IPS-20b (cell line): ENCODE results near the gene OXCT1.

Experiments
- H3K27ac ChIP-seq: one replicate; pipeline ENCODE4 v1.5.1; 2013; ENCODE audit warnings: low read length
- H3K27me3 ChIP-seq: 2 replicates; pipeline ENCODE4 v1.6.1; 2013; ENCODE audit warnings: mild to moderate bottlenecking, low read length, inconsistent platforms; ENCODE audit not compliant: insufficient read depth
- H3K36me3 ChIP-seq: 2 replicates; pipeline ENCODE4 v1.6.1; 2013; ENCODE audit warnings: low read depth, mild to moderate bottlenecking, inconsistent platforms, low read length, moderate library complexity; ENCODE audit not compliant: insufficient read depth
- H3K4me1 ChIP-seq: 2 replicates; pipeline ENCODE4 v1.6.1; 2013; ENCODE audit warnings: mild to moderate bottlenecking, control low read depth, inconsistent platforms, low read length, moderate library complexity; ENCODE audit not compliant: insufficient read depth
- H3K4me3 ChIP-seq: 2 replicates; pipeline ENCODE4 v1.5.1; 2013; ENCODE audit warnings: mild to moderate bottlenecking, low read length, inconsistent platforms
- H3K9ac ChIP-seq: 2 replicates; pipeline ENCODE4 v1.6.1; 2013; ENCODE audit warnings: low read depth, mild to moderate bottlenecking, inconsistent platforms, low read length, moderate library complexity
- H3K9me3 ChIP-seq: 2 replicates; pipeline ENCODE4 v1.6.1; 2013; ENCODE audit warnings: mild to moderate bottlenecking, low read depth, low read length, inconsistent platforms; ENCODE audit not compliant: insufficient read depth

The OXCT1 gene

GRCh38 chr5:41869724-41870626 is at the start of gene OXCT1:
TSS of gene OXCT1 (minus strand) at chr5:41870425. CDS start at chr5:41870358, 67 bp downstream.
- H3K27ac ChIP-seq = no peak within 1 kb of the TSS
- peaks cover 30% of the 10 kb centered on the region for H3K27me3 ChIP-seq
- H3K36me3 ChIP-seq = peaks cover 4% of the 10 kb centered on the region; the same call in 1 of the 2 replicates
- peak within 1 kb of the TSS; percentile 86 for H3K9ac ChIP-seq
- H3K4me1 ChIP-seq = no peaks in the 10 kb centered on the region
- H3K9me3 ChIP-seq = no peaks in the 10 kb centered on the region
- peak within 1 kb of the TSS; percentile 87 for H3K4me3 ChIP-seq

- Histone ChIP-seq H3K27ac (no peak overlapping the region), H3K4me3 (no peak overlapping the region), H3K27me3 (no peaks in the 10 kb centered on the region), H3K9ac (no peak overlapping the region), H3K36me3 (peaks cover 86% of the 10 kb centered on the region), H3K4me1 (peaks cover 3% of the 10 kb centered on the region; the same call in 1 of the 2 replicates), H3K9me3 (no peaks in the 10 kb centered on the region)
Observed at GRCh38 chr5:41918105-41918504, 47.9 kb upstream of the OXCT1 start.

- Histone ChIP-seq H3K36me3 (peaks cover 64% of the 10 kb centered on the region), H3K27ac (no peak overlapping the region), H3K27me3 (no peaks in the 10 kb centered on the region), H3K4me3 (no peak overlapping the region), H3K4me1 (peaks cover 3% of the 10 kb centered on the region; the same call in 1 of the 2 replicates), H3K9ac (no peak overlapping the region), H3K9me3 (no peaks in the 10 kb centered on the region)
Observed at GRCh38 chr5:41908374-41909079, 38.3 kb upstream of the OXCT1 start.

DNA sequence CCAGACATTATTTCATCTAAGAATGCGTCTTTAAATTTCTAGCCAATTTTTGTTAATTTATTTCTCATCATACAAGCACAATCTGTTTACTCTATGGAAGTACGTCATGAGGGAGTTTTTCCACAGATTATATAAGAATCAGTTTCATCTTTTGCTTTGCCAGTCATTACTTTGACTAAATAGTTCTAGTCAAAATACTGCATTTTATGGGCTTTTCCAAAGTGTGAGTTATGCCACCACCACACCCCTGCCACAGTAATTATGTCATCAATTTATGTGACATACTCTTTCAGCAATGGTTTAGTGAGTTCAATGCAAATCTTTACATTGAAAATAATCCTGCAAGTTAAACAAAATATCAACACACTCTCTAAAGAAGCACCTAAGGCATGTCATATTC is 35.9 kb upstream of the OXCT1 start:
- Histone ChIP-seq H3K4me1 (peaks cover 6% of the 10 kb centered on the region; the same call in 1 of the 2 replicates), H3K27ac (no peak overlapping the region), H3K4me3 (no peak overlapping the region), H3K9me3 (no peaks in the 10 kb centered on the region), H3K36me3 (peaks cover 41% of the 10 kb centered on the region), H3K27me3 (no peaks in the 10 kb centered on the region), H3K9ac (no peak overlapping the region)

GRCh38 chr5:41903892-41904799 is 33.9 kb upstream of the OXCT1 start, which contains the start of gene RIMOC1:
TSS of gene RIMOC1 (plus strand) at chr5:41904344. CDS start at chr5:41904368, 24 bp downstream.
- H3K4me3 ChIP-seq = peak within 1 kb of the TSS; percentile 99
- peak within 1 kb of the TSS; percentile 99 for H3K9ac ChIP-seq
- no peaks in the 10 kb centered on the region for H3K9me3 ChIP-seq
- H3K27me3 ChIP-seq = no peaks in the 10 kb centered on the region
- peaks cover 24% of the 10 kb centered on the region for H3K36me3 ChIP-seq
- peaks cover 6% of the 10 kb centered on the region; the same call in 1 of the 2 replicates for H3K4me1 ChIP-seq
- peak within 1 kb of the TSS; percentile 63 for H3K27ac ChIP-seq

GRCh38 chr5:41903382-41903891 is 33.2 kb upstream of the OXCT1 start:
- H3K9ac ChIP-seq = peak overlapping the region; percentile 71; the same call in 1 of the 2 replicates
- peak overlapping the region; percentile 59 for H3K27ac ChIP-seq
- H3K36me3 ChIP-seq = peaks cover 17% of the 10 kb centered on the region
- H3K4me3 ChIP-seq = peak overlapping the region; percentile 75
- H3K27me3 ChIP-seq = no peaks in the 10 kb centered on the region
- peaks cover 6% of the 10 kb centered on the region; the same call in 1 of the 2 replicates for H3K4me1 ChIP-seq
- H3K9me3 ChIP-seq = no peaks in the 10 kb centered on the region

GRCh38 chr5:41896230-41896629 is 26.0 kb upstream of the OXCT1 start:
- Histone ChIP-seq H3K9me3 (no peaks in the 10 kb centered on the region), H3K27ac (no peak overlapping the region), H3K9ac (no peak overlapping the region), H3K4me3 (no peak overlapping the region), H3K27me3 (no peaks in the 10 kb centered on the region), H3K4me1 (no peaks in the 10 kb centered on the region; the same call in 1 of the 2 replicates), H3K36me3 (no peaks in the 10 kb centered on the region)

- H3K27ac ChIP-seq = no peak overlapping the region
- no peak overlapping the region for H3K4me3 ChIP-seq
- no peaks in the 10 kb centered on the region; the same call in 1 of the 2 replicates for H3K4me1 ChIP-seq
- H3K36me3 ChIP-seq = no peaks in the 10 kb centered on the region
- H3K27me3 ChIP-seq = no peaks in the 10 kb centered on the region
- H3K9me3 ChIP-seq = peaks cover 2% of the 10 kb centered on the region; the same call in 1 of the 2 replicates
- no peak overlapping the region for H3K9ac ChIP-seq
Observed at GRCh38 chr5:41893074-41893851, 23.0 kb upstream of the OXCT1 start.

DNA sequence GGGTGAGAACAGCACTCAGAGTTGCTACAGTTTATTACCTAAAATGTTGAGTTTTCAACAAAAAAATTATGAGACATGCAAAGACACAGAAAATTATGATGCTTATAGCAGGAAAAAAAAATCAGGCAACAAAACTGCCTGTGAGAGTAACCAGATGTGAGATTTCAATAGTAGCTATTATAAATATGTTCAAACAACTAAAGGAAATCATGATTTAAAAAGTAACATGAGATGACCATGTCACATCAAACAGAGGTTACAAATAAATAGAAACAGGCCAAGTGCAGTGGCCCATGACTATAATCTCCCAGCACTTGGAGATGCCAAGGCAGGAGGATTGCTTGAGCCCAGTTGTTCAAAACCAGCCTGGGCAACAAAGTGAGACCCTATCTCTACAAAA is 21.8 kb upstream of the OXCT1 start:
- Histone ChIP-seq H3K9ac (no peak overlapping the region), H3K27me3 (no peaks in the 10 kb centered on the region), H3K27ac (no peak overlapping the region), H3K4me1 (no peaks in the 10 kb centered on the region; the same call in 1 of the 2 replicates), H3K4me3 (no peak overlapping the region), H3K9me3 (peaks cover 13% of the 10 kb centered on the region; the same call in 1 of the 2 replicates), H3K36me3 (no peaks in the 10 kb centered on the region)

- no peak overlapping the region for H3K27ac ChIP-seq
- H3K4me3 ChIP-seq = no peak overlapping the region
- no peak overlapping the region for H3K9ac ChIP-seq
- no peaks in the 10 kb centered on the region for H3K36me3 ChIP-seq
- H3K9me3 ChIP-seq = peaks cover 15% of the 10 kb centered on the region; the same call in 1 of the 2 replicates
- H3K4me1 ChIP-seq = no peaks in the 10 kb centered on the region; the same call in 1 of the 2 replicates
- no peaks in the 10 kb centered on the region for H3K27me3 ChIP-seq
Observed at GRCh38 chr5:41891066-41891707, 21.0 kb upstream of the OXCT1 start.
